Measurements from ENCODE around the gene KYNU. TPM values are rescaled to one million over a fixed set of nuclear protein-coding genes. Genes with fewer than 3 reads are reported as not detected.
"Not testable (repeated sequence)": the region's sequence is repeated elsewhere in the genome, so short reads cannot be mapped to it uniquely, and the experiment has no call there.

KYNU gene
- total RNA-seq, 1 donor from 2014 or later: not detected

GRCh38 chr2:142880279-142880678 is 2.8 kb downstream of the KYNU start:
- H4K20me1 ChIP-seq (ENCODE audit: low read depth): no peaks in the 10 kb centered on the region
- H3K4me3 ChIP-seq: no peak overlapping the region
- Mint-ChIP-seq H3K4me3 (no peak overlapping the region), H3K36me3 (no peaks in the 10 kb centered on the region), H3K27me3 (ENCODE audit: insufficient read depth, low read depth) (no peaks in the 10 kb centered on the region), H3K27ac (no peak overlapping the region), H3K9me3 (no peaks in the 10 kb centered on the region), H3K4me1 (no peaks in the 10 kb centered on the region)
- H2AFZ ChIP-seq (replicated peaks): no peak overlapping the region
- H3K79me2 ChIP-seq (ENCODE audit: low read depth): no peaks in the 10 kb centered on the region
- no peaks in the 10 kb centered on the region for H3K36me3 ChIP-seq
- H3F3A ChIP-seq (ENCODE audit: low read depth): no peaks in the 10 kb centered on the region
- H3K27ac ChIP-seq: no peak overlapping the region
- H3K9ac ChIP-seq: no peak overlapping the region
- no peak for DNase-seq (ENCODE audit: low spot score)
- H3K4me2 ChIP-seq: no peak overlapping the region
- no peaks in the 10 kb centered on the region for H3K27me3 ChIP-seq
- no peak for TF ChIP-seq EZH2phosphoT487 (IDR thresholded peaks at IDR 0.05)
- no peak for TF ChIP-seq EZH2 (IDR thresholded peaks at IDR 0.05)
- TF ChIP-seq, protein P1, sequence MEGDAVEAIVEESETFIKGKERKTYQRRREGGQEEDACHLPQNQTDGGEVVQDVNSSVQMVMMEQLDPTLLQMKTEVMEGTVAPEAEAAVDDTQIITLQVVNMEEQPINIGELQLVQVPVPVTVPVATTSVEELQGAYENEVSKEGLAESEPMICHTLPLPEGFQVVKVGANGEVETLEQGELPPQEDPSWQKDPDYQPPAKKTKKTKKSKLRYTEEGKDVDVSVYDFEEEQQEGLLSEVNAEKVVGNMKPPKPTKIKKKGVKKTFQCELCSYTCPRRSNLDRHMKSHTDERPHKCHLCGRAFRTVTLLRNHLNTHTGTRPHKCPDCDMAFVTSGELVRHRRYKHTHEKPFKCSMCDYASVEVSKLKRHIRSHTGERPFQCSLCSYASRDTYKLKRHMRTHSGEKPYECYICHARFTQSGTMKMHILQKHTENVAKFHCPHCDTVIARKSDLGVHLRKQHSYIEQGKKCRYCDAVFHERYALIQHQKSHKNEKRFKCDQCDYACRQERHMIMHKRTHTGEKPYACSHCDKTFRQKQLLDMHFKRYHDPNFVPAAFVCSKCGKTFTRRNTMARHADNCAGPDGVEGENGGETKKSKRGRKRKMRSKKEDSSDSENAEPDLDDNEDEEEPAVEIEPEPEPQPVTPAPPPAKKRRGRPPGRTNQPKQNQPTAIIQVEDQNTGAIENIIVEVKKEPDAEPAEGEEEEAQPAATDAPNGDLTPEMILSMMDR (IDR thresholded peaks at IDR 0.05): no peak
- no peaks in the 10 kb centered on the region for H3K4me1 ChIP-seq
- no peaks in the 10 kb centered on the region for H3K9me3 ChIP-seq (ENCODE audit: low read depth)

GRCh38 chr2:142881619-142882018 is 4.2 kb downstream of the KYNU start:
- Histone ChIP-seq H3F3A (ENCODE audit: low read depth) (no peaks in the 10 kb centered on the region), H3K27me3 (no peaks in the 10 kb centered on the region), H3K79me2 (ENCODE audit: low read depth) (no peaks in the 10 kb centered on the region), H3K9ac (no peak overlapping the region), H3K4me2 (no peak overlapping the region), H3K4me3 (no peak overlapping the region), H2AFZ (replicated peaks) (no peak overlapping the region), H3K27ac (no peak overlapping the region), H3K36me3 (no peaks in the 10 kb centered on the region), H3K4me1 (no peaks in the 10 kb centered on the region), H4K20me1 (ENCODE audit: low read depth) (no peaks in the 10 kb centered on the region), H3K9me3 (ENCODE audit: low read depth) (no peaks in the 10 kb centered on the region)
- Mint-ChIP-seq H3K36me3 (no peaks in the 10 kb centered on the region), H3K27me3 (ENCODE audit: insufficient read depth, low read depth) (no peaks in the 10 kb centered on the region), H3K4me3 (no peak overlapping the region), H3K9me3 (no peaks in the 10 kb centered on the region), H3K4me1 (no peaks in the 10 kb centered on the region), H3K27ac (no peak overlapping the region)
- no peak for TF ChIP-seq EZH2 (IDR thresholded peaks at IDR 0.05)
- no peak for DNase-seq (ENCODE audit: low spot score)

GRCh38 chr2:142882500-142882899 is 5.0 kb downstream of the KYNU start:
- not testable (repeated sequence) for H3K4me3 ChIP-seq; H3F3A ChIP-seq (ENCODE audit: low read depth); H3K27me3 Mint-ChIP-seq (ENCODE audit: insufficient read depth, low read depth); H3K27ac Mint-ChIP-seq; H3K4me1 ChIP-seq; H3K4me3 Mint-ChIP-seq; H3K4me2 ChIP-seq; H3K27ac ChIP-seq; H3K36me3 Mint-ChIP-seq; H3K27me3 ChIP-seq; H3K9me3 Mint-ChIP-seq; H3K36me3 ChIP-seq; H3K9me3 ChIP-seq (ENCODE audit: low read depth); H3K9ac ChIP-seq; H4K20me1 ChIP-seq (ENCODE audit: low read depth); DNase-seq (ENCODE audit: low spot score); H2AFZ ChIP-seq (replicated peaks); H3K79me2 ChIP-seq (ENCODE audit: low read depth); H3K4me1 Mint-ChIP-seq

DNA sequence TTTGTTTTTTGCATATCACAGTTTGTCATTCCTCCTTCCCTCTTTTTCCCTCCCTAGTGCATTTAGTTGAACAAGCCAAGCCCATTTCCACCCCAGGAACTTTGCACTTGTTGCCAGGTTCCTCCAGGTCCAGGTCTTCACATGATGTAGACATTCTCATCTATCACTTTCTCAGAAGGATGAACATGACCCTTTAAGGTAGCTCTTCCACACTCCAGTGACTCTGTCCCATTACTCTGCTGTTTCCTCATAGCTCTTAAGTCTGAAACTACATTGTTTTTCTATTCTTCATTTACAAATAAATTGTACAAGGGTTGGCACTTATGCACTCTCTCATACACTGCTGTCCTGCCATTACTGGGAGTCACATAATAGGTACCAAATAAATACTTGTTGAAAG is 6.1 kb downstream of the KYNU start:
- Histone ChIP-seq H3K9me3 (ENCODE audit: low read depth) (no peaks in the 10 kb centered on the region), H3K4me3 (no peak overlapping the region), H3K9ac (no peak overlapping the region), H3K79me2 (ENCODE audit: low read depth) (no peaks in the 10 kb centered on the region), H3K27me3 (no peaks in the 10 kb centered on the region), H2AFZ (replicated peaks) (no peak overlapping the region), H3K4me1 (no peaks in the 10 kb centered on the region), H3K4me2 (no peak overlapping the region), H3K36me3 (no peaks in the 10 kb centered on the region), H3F3A (ENCODE audit: low read depth) (no peaks in the 10 kb centered on the region), H3K27ac (no peak overlapping the region), H4K20me1 (ENCODE audit: low read depth) (no peaks in the 10 kb centered on the region)
- Mint-ChIP-seq H3K9me3 (no peaks in the 10 kb centered on the region), H3K27ac (no peak overlapping the region), H3K4me3 (no peak overlapping the region), H3K36me3 (no peaks in the 10 kb centered on the region), H3K27me3 (ENCODE audit: insufficient read depth, low read depth) (no peaks in the 10 kb centered on the region), H3K4me1 (no peaks in the 10 kb centered on the region)
- DNase-seq (ENCODE audit: low spot score): no peak
- TF ChIP-seq EZH2 (IDR thresholded peaks at IDR 0.05): no peak
- no peak for TF ChIP-seq EZH2phosphoT487 (IDR thresholded peaks at IDR 0.05)
- TF ChIP-seq, protein P1 (IDR thresholded peaks at IDR 0.05): no peak

Measured in neural progenitor cell (in vitro differentiated cells).